ENCODE measurements around the gene XXYLT1.

Gene XXYLT1

GRCh38 chr3:195151866-195152541, 119.0 kb downstream of the XXYLT1 start:
- DNase-seq (ENCODE audit: low read depth in 2 of 2): no peak

GRCh38 chr3:195151402-195151801, 119.6 kb downstream of the XXYLT1 start:
- no peak for DNase-seq (ENCODE audit: low read depth in 2 of 2)

GRCh38 chr3:195150181-195151118, 120.5 kb downstream of the XXYLT1 start:
- no peak for DNase-seq (ENCODE audit: low read depth in 2 of 2)

- no peak for DNase-seq (ENCODE audit: low read depth in 2 of 2)
Observed at GRCh38 chr3:195149292-195150030, 121.5 kb downstream of the XXYLT1 start.

- DNase-seq (ENCODE audit: low read depth in 2 of 2): no peak
Observed at GRCh38 chr3:195148549-195148948, 122.4 kb downstream of the XXYLT1 start.

GRCh38 chr3:195147649-195148080, 123.3 kb downstream of the XXYLT1 start:
- no peak for DNase-seq (ENCODE audit: low read depth in 2 of 2)

- no peak for DNase-seq (ENCODE audit: low read depth in 2 of 2)
Observed at GRCh38 chr3:195146131-195146530, 124.8 kb downstream of the XXYLT1 start.

- no peak for DNase-seq (ENCODE audit: low read depth in 2 of 2)
Observed at GRCh38 chr3:195145579-195145978, 125.4 kb downstream of the XXYLT1 start.

GRCh38 chr3:195143221-195143620, 127.7 kb downstream of the XXYLT1 start:
- DNase-seq (ENCODE audit: low read depth in 2 of 2): no peak

GRCh38 chr3:195142519-195142918, 128.4 kb downstream of the XXYLT1 start:
- no peak for DNase-seq (ENCODE audit: low read depth in 2 of 2)

- no peak for DNase-seq (ENCODE audit: low read depth in 2 of 2)
Observed at GRCh38 chr3:195140816-195141793, 129.9 kb downstream of the XXYLT1 start.

GRCh38 chr3:195140410-195140809, 130.5 kb downstream of the XXYLT1 start:
- no peak for DNase-seq (ENCODE audit: low read depth in 2 of 2)

GRCh38 chr3:195139876-195140240, 131.1 kb downstream of the XXYLT1 start:
- no peak for DNase-seq (ENCODE audit: low read depth in 2 of 2)

- DNase-seq (ENCODE audit: low read depth in 2 of 2): no peak
Observed at GRCh38 chr3:195139091-195139875, 131.7 kb downstream of the XXYLT1 start.

- DNase-seq (ENCODE audit: low read depth in 2 of 2): no peak
Observed at GRCh38 chr3:195137638-195138588, 133.0 kb downstream of the XXYLT1 start.

GRCh38 chr3:195135917-195136316, 135.0 kb downstream of the XXYLT1 start:
- no peak for DNase-seq (ENCODE audit: low read depth in 2 of 2)

- no peak for DNase-seq (ENCODE audit: low read depth in 2 of 2)
Observed at GRCh38 chr3:195134431-195134830, 136.5 kb downstream of the XXYLT1 start.

- DNase-seq (ENCODE audit: low read depth in 2 of 2): peak in 1 of 2 experiments; percentile 28
Observed at GRCh38 chr3:195133462-195133861, 137.5 kb downstream of the XXYLT1 start.

- no peak for DNase-seq (ENCODE audit: low read depth in 2 of 2)
Observed at GRCh38 chr3:195133013-195133412, 137.9 kb downstream of the XXYLT1 start.

All from stimulated activated CD4-positive, alpha-beta T cell treated with anti-CD3 and anti-CD28 coated beads, Interleukin-12 subunit alpha, Interleukin-12 subunit beta, amount 100 ng/mL, for 24 hours (primary cell).